Measurements from ENCODE around the gene RFT1.

RFT1 gene

GRCh38 chr3:53045518-53046170 is 84.6 kb downstream of the RFT1 start, which contains the start of gene SFMBT1:
Gene SFMBT1 (minus strand): TSS chr3:53046073. CDS start chr3:52969128, 76,945 bp downstream.
- TF ChIP-seq CTCF (IDR thresholded peaks at IDR 0.05; ENCODE audit: low read depth, low read length): no peak
- peak within 1 kb of the TSS; percentile 74 for H3K4me3 ChIP-seq (ENCODE audit: low read depth, low read length)

GRCh38 chr3:53044711-53045517 is 85.3 kb downstream of the RFT1 start:
- H3K4me3 ChIP-seq (ENCODE audit: low read depth, low read length): peak overlapping the region; percentile 64
- no peak for TF ChIP-seq CTCF (IDR thresholded peaks at IDR 0.05; ENCODE audit: low read depth, low read length)

DNA sequence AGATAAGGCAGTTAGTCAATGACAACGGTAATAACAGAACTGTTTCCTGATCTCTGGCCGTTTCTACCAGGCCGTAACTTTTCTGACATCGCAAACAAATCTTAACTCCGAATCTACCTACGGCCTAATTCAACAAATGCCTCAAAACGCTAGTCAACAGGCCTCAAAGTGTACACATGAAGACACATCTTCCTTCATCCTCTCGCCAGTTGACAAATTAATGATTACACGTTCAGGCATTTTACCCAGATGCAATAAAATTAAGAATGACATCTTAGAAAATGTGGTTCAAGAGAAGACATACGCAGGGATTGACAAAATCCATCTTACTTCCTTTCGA is 85.9 kb downstream of the RFT1 start:
- TF ChIP-seq CTCF (IDR thresholded peaks at IDR 0.05; ENCODE audit: low read depth, low read length): no peak
- peak overlapping the region; percentile 64 for H3K4me3 ChIP-seq (ENCODE audit: low read depth, low read length)

DNA sequence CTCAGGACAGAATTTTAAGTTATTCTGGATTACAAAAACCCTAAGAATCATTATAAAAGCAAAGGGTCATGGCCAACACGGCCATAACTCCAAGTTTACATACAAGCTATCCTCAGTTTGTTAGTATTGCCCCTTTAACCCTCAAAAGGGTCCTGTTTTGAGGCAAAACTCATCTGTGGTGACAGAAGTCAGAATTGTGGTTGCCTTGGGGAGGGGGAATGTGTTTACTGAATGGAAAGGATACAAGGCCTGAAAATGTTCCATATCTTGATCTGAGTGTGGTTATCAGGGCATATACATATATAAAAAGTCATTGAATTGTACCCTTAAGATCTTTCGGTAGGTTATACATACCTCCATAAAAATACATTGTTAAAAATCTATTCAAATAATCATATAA is 86.5 kb downstream of the RFT1 start:
- no peak for TF ChIP-seq CTCF (IDR thresholded peaks at IDR 0.05; ENCODE audit: low read depth, low read length)
- no peak overlapping the region for H3K4me3 ChIP-seq (ENCODE audit: low read depth, low read length)

DNA sequence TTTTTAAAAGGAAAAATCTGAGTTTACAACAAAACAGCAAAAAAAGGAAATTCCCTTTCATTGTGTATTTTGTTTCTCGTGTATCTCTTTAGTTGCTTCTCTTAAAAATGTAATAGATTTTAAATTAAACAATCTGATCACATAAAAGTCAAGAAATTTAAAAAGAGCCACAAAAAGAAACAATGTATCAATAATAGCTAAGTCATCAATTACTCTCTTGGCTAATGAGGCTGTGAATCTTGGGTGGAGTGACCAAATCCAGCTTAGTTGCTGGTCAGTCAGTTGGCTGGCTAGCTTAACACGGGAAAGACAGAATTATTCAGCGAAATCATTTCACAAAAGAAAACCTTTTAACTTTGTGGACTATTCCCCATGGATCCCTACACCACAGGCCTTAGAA is 87.6 kb downstream of the RFT1 start:
- H3K4me3 ChIP-seq (ENCODE audit: low read depth, low read length): no peak overlapping the region
- TF ChIP-seq CTCF (IDR thresholded peaks at IDR 0.05; ENCODE audit: low read depth, low read length): no peak

GRCh38 chr3:53040351-53040820 is 89.8 kb downstream of the RFT1 start:
- H3K4me3 ChIP-seq (ENCODE audit: low read depth, low read length): no peak overlapping the region
- TF ChIP-seq CTCF (IDR thresholded peaks at IDR 0.05; ENCODE audit: low read depth, low read length): no peak

GRCh38 chr3:53039376-53039752 is 90.9 kb downstream of the RFT1 start:
- no peak for TF ChIP-seq CTCF (IDR thresholded peaks at IDR 0.05; ENCODE audit: low read depth, low read length)
- H3K4me3 ChIP-seq (ENCODE audit: low read depth, low read length): no peak overlapping the region
